ENCODE measurements around the gene CYFIP2.

DNA sequence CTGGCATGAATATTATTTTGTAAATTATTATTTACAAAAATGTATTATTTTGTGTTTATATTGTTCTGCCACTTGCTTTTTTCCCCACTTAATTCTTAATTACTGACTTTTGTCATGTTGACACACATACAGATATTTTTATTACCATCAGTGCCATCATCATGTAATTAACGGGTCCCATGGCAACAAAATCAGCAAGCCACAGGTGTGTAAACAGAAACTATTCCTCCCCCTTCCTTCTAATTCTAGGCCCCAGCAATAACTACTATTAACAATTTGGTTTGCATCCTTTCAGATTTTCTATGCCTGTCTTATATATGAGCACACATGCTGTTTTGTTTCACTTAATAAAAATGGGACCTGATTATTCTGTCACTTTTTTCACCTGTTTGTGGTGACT, 29.3 kb downstream of the CYFIP2 start:
- TF ChIP-seq RAD21 (IDR thresholded peaks at IDR 0.05; ENCODE audit: low read depth) (no peak), POLR2AphosphoS5 (IDR thresholded peaks at IDR 0.05; ENCODE audit: low read depth, low read length) (no peak), EZH2 (IDR thresholded peaks at IDR 0.05) (no peak), EZH2phosphoT487 (IDR thresholded peaks at IDR 0.05; ENCODE audit: borderline replicate concordance) (no peak), POLR2A (IDR thresholded peaks at IDR 0.05; ENCODE audit: borderline replicate concordance, extremely low read depth, insufficient read depth, insufficient read length) (no peak), CEBPB (IDR thresholded peaks at IDR 0.05; ENCODE audit: low read depth) (no peak), EGR1 (IDR thresholded peaks at IDR 0.05; ENCODE audit: low read depth) (no peak), TCF7L2 (IDR thresholded peaks at IDR 0.05; ENCODE audit: borderline replicate concordance, extremely low read depth, insufficient read depth, insufficient read length) (no peak)
- TF ChIP-seq, protein P1, sequence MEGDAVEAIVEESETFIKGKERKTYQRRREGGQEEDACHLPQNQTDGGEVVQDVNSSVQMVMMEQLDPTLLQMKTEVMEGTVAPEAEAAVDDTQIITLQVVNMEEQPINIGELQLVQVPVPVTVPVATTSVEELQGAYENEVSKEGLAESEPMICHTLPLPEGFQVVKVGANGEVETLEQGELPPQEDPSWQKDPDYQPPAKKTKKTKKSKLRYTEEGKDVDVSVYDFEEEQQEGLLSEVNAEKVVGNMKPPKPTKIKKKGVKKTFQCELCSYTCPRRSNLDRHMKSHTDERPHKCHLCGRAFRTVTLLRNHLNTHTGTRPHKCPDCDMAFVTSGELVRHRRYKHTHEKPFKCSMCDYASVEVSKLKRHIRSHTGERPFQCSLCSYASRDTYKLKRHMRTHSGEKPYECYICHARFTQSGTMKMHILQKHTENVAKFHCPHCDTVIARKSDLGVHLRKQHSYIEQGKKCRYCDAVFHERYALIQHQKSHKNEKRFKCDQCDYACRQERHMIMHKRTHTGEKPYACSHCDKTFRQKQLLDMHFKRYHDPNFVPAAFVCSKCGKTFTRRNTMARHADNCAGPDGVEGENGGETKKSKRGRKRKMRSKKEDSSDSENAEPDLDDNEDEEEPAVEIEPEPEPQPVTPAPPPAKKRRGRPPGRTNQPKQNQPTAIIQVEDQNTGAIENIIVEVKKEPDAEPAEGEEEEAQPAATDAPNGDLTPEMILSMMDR (IDR thresholded peaks at IDR 0.05 in 2 of 3, conservative IDR thresholded peaks at IDR 0.05 in 1 of 3; ENCODE audit: borderline replicate concordance in 1 of 3, insufficient read depth in 1 of 3, low read depth in 2 of 3, low read length in 2 of 3), result no peak
- TF ChIP-seq, protein P2, sequence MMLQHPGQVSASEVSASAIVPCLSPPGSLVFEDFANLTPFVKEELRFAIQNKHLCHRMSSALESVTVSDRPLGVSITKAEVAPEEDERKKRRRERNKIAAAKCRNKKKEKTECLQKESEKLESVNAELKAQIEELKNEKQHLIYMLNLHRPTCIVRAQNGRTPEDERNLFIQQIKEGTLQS (IDR thresholded peaks at IDR 0.05), result no peak
- TF ChIP-seq, protein P3, sequence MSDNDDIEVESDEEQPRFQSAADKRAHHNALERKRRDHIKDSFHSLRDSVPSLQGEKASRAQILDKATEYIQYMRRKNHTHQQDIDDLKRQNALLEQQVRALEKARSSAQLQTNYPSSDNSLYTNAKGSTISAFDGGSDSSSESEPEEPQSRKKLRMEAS (IDR thresholded peaks at IDR 0.05), result no peak
- TF ChIP-seq, protein P4, sequence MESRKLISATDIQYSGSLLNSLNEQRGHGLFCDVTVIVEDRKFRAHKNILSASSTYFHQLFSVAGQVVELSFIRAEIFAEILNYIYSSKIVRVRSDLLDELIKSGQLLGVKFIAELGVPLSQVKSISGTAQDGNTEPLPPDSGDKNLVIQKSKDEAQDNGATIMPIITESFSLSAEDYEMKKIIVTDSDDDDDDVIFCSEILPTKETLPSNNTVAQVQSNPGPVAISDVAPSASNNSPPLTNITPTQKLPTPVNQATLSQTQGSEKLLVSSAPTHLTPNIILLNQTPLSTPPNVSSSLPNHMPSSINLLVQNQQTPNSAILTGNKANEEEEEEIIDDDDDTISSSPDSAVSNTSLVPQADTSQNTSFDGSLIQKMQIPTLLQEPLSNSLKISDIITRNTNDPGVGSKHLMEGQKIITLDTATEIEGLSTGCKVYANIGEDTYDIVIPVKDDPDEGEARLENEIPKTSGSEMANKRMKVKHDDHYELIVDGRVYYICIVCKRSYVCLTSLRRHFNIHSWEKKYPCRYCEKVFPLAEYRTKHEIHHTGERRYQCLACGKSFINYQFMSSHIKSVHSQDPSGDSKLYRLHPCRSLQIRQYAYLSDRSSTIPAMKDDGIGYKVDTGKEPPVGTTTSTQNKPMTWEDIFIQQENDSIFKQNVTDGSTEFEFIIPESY (IDR thresholded peaks at IDR 0.05; ENCODE audit: extremely low read depth, insufficient replicate concordance, low read length), result no peak

All from HCT116 (cell line).